Embryonic facial prominence (tissue), 1 donor: ENCODE measurements around the gene KCNH2.

Source experiments
- DNase-seq: peaks from one replicate; pipeline ENCODE4 v3.0.0-alpha.2; 2016; ENCODE audit errors: extremely low spot score

KCNH2 gene

GRCh38 chr7:150994141-150994837, 16.2 kb upstream of the KCNH2 start:
- no peak for DNase-seq

- DNase-seq, result no peak
Measured at GRCh38 chr7:150993511-150993910, 15.4 kb upstream of the KCNH2 start.

GRCh38 chr7:150992833-150993302, 14.7 kb upstream of the KCNH2 start:
- no peak for DNase-seq

- no peak for DNase-seq
Measured at GRCh38 chr7:150992051-150992640, 14.0 kb upstream of the KCNH2 start.

- DNase-seq, result no peak
Measured at GRCh38 chr7:150990416-150991186, 12.5 kb upstream of the KCNH2 start, which contains the start of gene NOS3. Gene NOS3 (plus strand): TSS chr7:150991017. CDS start chr7:150993804, 2,787 bp downstream.

- no peak for DNase-seq
Measured at GRCh38 chr7:150989456-150989855, 11.3 kb upstream of the KCNH2 start.

GRCh38 chr7:150988230-150989226, 10.4 kb upstream of the KCNH2 start:
- no peak for DNase-seq

- DNase-seq, result no peak
Measured at GRCh38 chr7:150986556-150986955, 8.4 kb upstream of the KCNH2 start.

GRCh38 chr7:150986099-150986512, 8.0 kb upstream of the KCNH2 start:
- DNase-seq, result no peak

- DNase-seq, result no peak
Measured at GRCh38 chr7:150983893-150984368, 5.8 kb upstream of the KCNH2 start.

GRCh38 chr7:150982351-150982750, 4.2 kb upstream of the KCNH2 start:
- no peak for DNase-seq

GRCh38 chr7:150981644-150982043, 3.5 kb upstream of the KCNH2 start:
- no peak for DNase-seq

GRCh38 chr7:150980663-150981062, 2.5 kb upstream of the KCNH2 start:
- no peak for DNase-seq

GRCh38 chr7:150979713-150980390, 1.7 kb upstream of the KCNH2 start:
- DNase-seq, result no peak

GRCh38 chr7:150977382-150978125, 567 bp downstream of the KCNH2 start:
- no peak for DNase-seq

- DNase-seq, result no peak
Measured at GRCh38 chr7:150976529-150977381, 1.4 kb downstream of the KCNH2 start.

GRCh38 chr7:150975536-150976319, 2.4 kb downstream of the KCNH2 start:
- DNase-seq, result no peak
